NCI-H1048 (cell line): ENCODE results near the gene ST6GALNAC1.

Source experiments
- DNase-seq: peaks from one replicate; lab custom pipeline; 2025; lab: John Stamatoyannopoulos, UW

The ST6GALNAC1 gene

DNA sequence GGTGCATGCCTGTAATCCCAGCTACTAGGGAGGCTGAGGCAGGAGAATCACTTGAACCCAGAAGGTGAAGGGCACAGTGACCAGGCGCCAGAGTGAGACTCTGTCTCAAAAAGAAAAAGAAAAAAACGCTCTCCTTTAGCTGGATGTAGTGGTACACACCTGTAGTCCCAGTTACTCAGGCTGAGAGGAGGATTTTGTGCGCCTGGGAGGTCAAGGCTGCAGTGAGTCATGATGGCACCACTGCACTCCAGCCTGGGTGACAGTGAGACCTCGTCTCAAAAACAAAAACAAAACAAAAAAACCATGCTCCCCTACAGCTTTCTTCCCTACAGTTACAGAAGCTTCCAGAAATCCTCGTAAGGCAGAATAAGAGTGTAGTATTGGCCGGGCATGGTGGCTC is 33.1 kb upstream of the ST6GALNAC1 start:
- no peak for DNase-seq

DNA sequence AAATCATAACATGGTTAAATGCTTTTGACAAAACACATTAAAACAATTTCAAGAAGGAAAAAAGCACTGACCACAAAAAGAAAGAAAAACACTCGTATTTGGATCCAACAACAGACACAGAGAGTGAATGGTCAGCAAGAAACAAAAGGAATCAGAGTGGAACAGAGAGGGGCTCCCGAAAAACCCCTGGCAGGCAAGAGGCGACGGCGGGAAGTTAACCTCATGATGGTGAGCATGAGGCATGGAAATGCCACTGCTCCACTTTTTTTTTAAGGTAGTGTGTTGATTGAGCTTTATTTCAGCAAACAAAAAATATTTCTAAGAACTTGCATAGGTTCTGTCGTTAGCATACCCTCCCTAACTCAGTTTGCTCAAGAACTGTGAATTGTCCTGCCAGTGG is 32.1 kb upstream of the ST6GALNAC1 start:
- DNase-seq, result no peak

DNA sequence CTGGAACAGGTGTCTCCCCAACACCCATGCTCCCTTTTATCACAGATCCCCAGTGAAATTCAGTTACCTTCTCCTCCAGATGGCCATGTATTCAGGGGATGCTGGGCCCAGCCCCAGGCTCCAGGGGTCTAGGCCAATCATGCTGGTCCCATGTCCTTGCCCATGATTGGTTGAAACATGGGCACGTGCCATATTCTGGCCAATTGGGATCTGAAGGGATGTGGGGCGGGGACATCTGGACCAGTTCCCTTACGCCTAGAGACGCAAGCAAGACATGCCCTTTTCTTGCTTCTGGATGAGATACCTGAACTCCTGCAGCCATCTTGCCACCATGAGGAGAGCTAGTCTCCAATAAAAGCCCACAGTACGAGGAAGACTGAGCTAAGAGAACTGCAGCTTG is 31.0 kb upstream of the ST6GALNAC1 start:
- no peak for DNase-seq

DNA sequence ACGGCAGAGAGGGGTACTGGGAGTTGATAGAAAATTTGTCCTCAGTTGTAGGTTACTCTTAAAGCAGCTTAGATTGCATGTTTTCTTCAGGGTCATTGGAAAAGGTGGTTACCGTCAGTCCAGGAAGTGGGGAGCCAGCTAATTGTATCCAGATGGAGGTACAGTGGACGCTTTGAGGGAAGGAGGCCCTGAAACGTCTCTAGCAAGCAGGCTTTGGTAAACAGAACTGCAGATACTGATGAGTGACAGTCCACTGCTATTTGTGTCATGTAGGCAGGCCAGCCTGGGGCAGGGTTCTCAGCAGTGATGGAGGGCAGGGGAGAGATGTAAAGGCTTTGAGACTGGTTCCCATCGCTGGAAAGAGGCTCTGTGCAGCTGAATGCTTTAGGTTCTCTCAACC is 30.2 kb upstream of the ST6GALNAC1 start:
- no peak for DNase-seq

DNA sequence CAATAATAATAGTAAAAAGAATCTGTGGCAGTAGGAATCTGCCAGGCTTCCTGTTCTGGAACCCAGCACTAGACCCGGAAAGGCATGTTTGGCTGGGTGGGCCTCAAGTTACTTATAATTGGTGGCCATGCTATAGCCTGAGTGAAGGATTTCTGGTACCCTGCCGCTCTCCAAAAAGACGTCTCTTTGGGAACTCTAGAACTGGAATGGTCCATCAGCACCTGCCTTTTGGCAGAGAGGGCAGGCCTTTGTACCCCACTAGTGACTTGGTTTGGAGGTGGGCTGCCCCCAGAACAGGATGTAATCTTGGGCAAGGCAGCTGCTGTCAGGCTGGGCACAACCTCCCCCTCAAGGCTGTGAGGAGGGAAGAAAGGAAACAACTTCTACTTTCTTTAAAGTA is 29.3 kb upstream of the ST6GALNAC1 start:
- DNase-seq, result no peak

DNA sequence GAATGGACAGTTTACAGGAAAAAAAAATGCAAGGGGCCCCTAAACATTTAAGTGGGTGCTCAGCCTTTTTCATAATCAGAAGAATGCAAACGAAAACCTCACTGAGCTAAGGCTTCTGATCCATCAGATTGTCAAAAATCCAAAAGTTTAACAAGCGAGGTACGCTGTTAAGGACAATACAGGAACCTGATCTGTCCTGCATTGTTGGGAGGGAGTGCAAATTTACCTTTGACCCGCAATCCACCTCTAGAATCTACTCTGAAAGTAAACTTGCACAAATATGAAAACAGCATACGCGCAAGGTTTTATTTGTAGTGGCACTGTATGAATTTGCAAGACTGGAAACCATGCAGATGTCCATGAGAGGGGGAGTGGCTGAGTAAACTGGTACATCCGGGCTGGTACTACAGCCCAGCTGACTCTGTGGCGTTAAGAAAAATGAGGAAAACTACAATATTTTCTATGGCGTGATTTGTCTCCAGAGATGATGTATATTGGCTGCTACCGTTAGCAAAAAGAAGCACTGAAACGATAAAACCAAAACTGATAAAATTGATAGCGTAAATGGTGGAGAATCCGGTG is 28.8 kb upstream of the ST6GALNAC1 start:
- no peak for DNase-seq

DNA sequence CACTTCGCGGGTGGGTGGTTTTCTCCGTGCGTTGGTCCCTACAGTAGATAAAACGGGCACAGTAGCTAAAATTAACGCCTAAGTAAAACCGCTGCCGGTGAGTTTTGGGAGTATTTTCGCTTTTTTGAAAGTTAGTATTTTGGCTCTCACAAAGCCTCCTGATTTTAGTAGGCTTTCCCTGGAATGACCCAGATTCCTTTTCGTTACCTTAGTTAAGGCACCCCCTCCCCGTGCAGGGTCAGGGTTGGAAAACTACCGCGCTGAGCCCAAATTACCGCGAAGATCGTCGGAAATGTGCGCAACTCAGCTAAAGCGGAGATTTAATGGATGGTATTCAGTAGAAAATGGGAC is 28.3 kb upstream of the ST6GALNAC1 start:
- DNase-seq, result no peak

DNA sequence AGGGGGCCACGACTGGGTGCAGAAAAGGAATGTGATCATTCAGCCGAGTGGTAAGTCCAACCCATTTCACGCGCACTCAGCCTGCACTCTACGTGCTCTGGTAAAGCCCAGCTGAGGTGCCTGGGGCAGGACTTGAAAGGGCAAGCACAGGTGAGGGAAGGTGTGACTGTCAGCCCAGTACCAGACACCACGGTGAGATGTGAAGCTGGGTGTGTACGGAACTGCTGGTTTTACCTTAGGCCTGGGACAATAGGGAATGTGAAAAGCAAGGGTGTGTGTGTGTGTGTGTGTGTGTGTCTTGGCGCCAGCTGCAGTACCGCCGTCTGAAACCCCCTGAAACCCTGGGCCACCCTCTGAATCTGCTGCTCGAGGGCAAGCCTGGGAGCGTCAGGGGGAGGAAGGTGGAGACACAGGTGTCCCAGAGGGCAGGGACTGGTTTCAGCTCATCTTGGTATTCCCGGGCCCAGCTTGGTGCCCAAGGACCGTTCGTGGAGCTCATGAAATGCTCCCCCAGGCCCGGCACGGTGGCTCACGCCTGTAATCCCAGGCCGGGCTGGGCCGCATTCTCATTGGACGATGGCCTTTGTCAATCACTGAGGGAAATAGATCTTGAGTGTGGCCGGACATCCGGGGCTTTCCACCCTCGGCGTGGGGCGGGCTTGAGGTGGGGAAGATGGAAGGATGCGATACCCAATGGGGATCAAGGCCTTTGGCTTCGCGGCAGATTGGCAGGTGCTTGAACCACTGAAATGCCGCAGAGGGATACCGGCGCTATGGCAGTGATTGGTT is 27.8 kb upstream of the ST6GALNAC1 start:
- DNase-seq, result peak; percentile 97

DNA sequence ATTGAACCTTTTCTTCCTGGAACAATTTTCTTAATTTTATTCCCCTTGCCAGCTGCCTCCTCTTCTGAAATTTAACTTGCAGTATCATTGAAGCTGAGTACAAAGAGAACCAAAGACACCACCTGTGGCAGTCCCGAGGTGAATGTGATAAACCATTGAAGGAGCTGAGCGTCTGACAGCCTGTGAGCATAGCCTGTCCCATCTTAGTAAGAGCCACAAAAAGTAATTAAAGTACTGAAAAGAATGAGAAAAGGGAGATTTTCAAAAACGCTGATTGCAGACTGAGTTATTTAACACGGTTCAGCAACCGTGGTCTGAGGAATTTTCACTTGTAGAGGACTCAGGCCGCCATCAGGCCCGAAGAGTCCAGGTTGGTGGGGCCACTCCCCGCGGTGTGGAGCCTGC is 27.2 kb upstream of the ST6GALNAC1 start:
- DNase-seq, result no peak

DNA sequence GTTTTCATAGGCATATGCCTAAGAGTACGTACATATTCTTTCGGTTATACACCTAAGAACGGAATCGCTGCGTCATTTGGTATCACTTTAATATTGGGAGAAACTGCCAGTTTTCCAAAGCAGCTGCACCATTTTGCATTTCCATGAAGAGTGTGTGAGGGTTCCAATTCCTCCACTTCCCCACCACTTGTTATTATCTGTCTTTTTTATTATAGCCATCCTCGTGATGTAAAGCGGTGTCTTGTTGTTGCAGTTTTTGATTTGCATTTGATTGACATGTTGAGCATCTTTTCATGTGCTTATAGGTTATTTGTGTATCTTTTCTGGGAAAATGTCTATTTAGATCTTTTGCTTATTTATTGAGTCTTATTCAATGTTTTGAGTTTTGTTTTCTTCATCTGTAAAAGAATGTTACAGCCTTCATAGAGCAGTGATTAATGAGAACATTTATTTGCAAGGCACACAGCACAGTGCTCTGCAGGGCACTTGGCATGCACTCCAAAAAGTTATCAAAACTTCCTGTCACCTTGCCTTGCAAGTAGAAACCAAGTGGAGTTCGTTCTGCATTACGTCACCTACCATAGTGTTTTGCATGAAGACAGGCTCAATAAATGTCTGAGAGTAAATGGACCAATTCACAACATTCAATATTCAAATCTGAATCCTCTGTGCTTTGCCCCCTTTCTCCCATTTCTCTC is 26.6 kb upstream of the ST6GALNAC1 start:
- DNase-seq, result peak; percentile 66

DNA sequence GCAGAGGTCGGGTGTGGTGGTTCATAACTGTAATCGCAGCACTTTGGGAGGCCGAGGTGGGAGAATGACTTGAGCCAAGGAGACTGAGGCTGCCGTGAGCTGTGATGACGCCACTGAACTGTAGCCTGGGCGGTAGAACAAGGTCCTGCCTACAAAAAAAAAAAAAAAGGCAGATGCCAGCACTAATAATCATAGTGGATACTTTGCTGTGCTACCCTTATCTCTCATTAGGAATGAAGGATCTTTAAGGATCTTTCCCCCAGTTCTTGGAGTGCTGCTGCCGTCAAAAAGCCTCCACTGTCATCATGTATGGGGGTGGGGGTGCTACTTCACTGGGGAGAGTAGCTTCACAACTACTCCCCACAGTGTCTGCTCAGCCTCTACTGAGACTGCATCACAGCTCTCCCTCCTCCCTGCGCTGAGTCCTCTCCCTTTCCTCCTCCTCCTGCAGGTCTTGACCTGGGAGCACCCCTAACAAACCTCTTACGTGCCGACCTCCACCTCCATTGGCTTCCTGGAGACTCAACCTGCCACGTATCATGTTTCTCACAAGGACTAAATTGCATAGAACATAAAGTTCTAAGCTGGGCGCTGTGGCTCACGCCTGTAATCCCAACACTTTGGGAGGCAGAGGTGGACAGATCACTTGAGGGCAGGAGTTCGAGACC is 24.4 kb upstream of the ST6GALNAC1 start:
- no peak for DNase-seq

DNA sequence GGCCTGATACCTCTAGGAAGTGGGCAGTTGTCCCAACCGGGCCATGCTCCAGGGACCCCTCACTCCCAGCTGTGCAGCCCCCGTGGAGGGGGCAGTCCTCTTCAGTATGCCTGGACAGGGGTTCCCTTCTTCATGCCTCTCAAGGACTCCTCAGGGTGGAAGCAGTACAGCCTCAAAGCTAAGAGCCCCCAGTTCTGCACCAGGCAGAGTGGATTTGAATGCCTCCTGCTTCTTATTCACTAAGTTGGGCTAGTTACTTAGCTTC is 23.9 kb upstream of the ST6GALNAC1 start:
- no peak for DNase-seq

DNA sequence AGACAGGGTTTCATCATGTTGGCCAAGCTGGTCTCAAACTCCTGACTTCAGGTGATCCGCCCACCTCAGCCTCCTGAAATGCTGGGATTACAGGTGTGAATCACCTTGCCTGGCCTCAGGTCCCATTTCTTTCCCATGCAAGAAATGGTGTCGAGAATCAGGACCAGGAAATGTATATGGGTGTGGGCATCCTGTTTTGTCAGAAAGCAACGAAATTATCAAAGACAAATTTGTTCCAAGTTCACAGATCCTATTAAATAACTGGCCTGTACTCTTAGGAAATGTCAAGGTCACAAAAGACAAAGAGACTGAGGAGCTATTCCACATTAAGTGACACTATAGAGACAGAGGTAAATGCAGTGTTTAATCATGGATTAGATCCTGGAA is 17.1 kb upstream of the ST6GALNAC1 start:
- no peak for DNase-seq

DNA sequence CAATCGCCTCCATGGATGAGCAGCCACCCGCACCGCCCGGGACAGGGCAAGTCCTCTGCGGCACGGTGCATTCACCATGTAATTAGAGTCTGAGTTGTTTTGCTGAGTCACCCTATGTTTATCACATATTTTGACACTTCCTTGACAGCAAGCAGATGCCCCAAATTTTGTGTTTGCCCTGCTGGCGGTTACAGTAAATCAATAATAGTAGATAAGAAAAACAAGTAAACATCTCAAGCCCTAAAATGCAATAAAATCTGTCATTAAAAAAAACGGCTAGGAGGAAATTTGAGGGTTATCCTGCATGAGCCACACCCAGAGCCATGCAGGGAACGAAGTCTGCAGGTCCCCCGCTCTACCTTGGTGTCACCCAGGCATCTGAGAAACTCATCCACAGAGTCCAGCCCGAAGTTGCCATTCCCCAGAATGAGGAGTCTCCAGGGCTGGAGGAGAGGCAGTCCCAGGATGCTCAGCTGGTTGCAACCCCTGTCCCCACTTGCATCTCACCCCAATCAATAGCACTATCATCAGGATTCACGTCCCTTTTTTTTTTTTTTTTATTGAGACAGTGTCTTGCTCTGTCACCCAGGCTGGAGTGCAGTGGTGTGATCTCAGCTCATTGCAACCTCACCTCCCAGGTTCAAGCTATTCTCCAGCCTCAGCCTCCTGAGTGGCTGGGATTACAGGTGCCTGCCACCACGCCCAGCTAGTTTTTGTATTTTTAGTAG is 16.5 kb upstream of the ST6GALNAC1 start:
- DNase-seq, result no peak

DNA sequence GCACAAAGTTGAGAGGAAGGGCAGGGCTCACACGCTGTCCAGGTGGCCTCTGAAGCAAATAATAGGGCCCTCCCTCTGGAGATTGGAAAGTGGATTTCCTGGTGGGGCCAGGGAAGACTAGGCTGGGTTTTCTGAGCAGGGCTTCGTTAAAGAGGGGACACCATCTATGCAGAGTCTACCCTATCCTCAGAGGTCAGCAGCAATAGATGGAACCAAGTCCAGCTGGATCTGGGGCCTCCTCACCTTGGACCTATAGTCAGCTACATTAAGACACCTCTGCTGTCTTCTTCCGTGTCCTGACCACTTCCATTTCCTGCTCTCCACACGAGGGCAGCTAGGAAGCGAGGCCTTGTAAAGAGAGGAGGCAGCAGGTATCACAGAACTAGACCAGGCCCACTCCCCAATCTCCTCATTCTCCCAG is 14.7 kb upstream of the ST6GALNAC1 start:
- no peak for DNase-seq

DNA sequence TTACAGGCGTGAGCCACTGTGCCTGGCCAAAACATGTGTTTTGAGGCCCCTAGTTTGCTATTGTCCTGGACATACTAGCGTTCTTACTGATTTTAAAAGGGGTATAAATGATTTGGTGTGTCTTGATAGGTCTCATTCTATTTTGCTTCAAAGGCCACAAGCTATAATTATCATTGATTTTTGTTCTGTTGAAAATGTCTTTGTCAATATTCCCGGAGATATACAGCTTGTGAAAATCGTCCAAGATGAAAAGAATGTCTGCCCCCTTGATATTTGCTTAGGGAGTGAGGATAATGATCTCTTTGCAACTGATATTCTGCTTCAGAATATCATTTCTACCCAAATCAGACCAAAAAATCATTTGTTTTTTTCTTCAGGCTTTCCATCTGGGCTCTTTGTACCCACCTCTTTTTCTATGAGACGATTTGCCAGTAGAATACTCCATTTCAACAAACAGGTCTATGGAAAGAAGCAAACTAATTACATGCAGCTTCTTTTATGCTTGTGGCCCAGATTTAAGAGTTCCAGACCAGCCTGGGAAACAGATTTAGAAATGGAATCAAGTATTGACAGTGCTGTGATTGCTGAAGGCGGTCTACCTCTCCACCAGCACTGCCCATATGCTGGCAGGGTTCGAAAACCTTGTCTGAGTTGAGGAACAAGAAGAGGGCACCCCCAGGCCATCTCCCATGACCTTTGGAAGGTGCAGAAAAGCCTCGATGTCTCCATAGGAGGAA is 14.1 kb upstream of the ST6GALNAC1 start:
- no peak for DNase-seq

DNA sequence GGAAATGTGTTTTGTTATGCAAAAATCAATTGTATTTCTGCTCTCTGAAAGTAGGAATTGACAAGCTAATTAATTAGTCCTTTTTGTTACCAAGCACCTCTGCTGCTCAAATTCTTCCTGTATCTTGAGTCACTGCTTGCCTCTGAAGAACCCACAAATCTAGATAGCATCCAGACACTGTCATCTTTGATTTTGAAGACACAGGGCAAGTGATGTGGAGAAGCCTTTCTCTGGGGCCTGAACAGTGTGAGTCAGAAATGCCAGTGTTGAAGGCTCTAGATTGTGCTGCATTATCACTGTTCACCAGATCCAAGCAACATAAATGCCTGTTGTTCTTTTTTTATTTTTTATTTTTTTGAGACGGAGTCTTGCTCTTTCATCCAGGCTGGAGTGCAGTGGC is 10.9 kb upstream of the ST6GALNAC1 start:
- DNase-seq, result no peak

DNA sequence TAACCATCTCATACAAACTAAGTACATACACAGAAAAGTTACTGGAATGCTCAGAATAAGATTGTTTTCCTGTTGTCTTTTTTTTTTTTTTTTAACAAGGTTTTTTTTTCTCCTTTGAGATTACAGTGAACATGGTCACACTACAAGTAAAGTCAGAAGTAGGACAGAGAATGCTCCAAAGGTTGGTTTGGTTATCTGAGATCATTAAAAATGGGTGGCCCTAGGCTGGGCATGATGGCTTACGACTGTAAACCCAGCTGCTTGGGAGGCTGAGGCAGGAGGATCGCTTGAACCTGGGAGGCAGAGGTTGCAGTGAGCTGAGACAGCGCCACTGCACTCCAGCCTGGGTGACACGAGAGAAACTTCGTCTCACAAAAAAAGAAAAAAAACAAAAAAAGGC is 6.9 kb upstream of the ST6GALNAC1 start:
- DNase-seq, result no peak

DNA sequence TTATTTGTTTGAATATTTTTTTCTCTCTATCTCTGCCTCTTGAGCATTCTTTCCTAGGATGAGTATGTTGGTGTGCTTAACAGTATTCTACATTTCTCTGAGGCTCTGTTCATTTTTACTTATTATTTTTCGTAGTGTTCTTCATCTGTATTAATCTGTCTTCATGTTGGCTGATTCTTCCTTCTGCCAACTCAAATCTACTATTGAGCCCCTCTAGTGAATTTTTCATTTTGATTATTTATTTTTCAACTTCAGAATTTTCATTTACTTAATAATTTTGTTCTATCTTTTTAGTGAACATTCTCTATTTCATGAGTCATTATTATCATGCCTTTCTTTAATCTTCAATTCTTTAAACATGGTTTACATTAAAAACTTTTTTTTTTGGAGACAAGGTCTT is 3.2 kb upstream of the ST6GALNAC1 start:
- no peak for DNase-seq

DNA sequence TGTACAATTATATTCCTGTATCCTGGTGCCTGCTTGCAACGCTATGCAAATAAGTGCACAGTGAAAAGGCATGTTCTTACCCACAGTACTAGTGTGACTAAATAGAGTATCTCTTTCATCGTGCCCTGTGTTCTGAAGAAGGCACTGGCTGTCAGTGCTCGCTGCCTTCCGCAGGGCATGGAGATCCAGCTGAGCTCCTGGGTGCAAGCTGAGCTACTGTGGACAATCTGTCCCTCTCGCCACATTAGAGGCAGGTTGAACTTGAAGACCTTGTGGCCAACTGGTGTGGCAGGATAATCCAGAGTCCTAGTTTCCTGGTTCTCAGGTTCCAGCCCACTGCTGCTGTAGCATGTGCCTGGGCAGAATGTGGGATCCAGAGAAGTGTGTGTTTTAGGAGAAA is 1.9 kb upstream of the ST6GALNAC1 start:
- DNase-seq, result no peak

DNA sequence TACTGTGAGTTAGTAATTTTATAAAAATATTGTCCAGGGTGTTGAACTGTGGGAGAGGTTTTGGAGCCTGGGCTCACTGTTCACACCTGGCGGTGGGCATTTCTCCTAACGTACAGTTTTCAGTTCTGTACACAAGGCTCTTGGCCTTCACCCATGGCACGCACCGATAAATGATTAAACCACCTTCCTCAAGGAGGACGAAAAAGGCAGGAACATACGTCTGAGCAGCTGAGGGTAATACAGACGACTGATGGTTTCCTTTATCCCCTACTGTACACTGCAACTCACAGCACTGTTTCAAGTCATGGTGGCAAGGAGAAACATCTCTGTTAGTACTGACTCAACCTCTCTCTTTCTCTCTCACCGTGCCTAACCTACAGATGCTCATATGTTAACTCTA is 1.4 kb upstream of the ST6GALNAC1 start:
- no peak for DNase-seq

DNA sequence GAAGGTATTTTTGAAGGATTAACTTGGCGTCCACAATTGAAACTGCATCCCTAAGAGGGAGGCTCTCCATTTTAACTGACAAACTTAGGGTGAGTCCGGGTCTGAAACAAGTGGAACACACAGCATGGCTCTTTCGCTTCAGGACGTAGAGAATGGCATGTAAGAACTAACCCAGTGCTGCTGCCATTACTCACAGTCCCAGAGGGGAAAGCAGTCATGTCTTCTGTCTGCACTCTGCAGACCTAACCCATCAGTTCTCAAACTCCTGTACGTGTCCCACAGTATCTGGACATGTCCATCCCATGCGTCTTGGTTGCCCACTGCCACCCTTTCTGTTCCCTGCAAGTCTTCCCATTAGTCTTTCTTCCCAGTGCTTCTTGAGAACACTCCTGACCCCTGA is 563 bp downstream of the ST6GALNAC1 start:
- no peak for DNase-seq
